GM23248 (cell line): ENCODE measurements around the gene EXOSC5. TPM values are rescaled to one million over a fixed set of nuclear protein-coding genes. Genes with fewer than 3 reads are reported as not detected.

ENCODE experiments used
- DNase-seq: peaks from one replicate; pipeline ENCODE4 v3.0.0-alpha.2; 2015
- H2AFZ ChIP-seq: fragments of 200-600 bp; sonication (generic); 2 replicates; pipeline ENCODE4 v1.6.1; 2016; ENCODE audit warnings: antibody characterized with exemption
- H3F3A ChIP-seq: fragments of 200-600 bp; sonication (generic); 2 replicates; pipeline ENCODE4 v1.6.1; 2016; ENCODE audit warnings: mild to moderate bottlenecking, antibody characterized with exemption, mixed run types; ENCODE audit not compliant: insufficient read depth
- H3K27ac ChIP-seq: fragments of 200-600 bp; sonication (generic); 2 replicates; pipeline ENCODE4 v1.5.1; 2016; ENCODE audit warnings: mild to moderate bottlenecking
- H3K27me3 ChIP-seq: fragments of 200-600 bp; sonication (generic); replicated peaks from 2 replicates; pipeline ENCODE4 v1.6.1; 2016; ENCODE audit warnings: mild to moderate bottlenecking; ENCODE audit not compliant: insufficient read depth
- H3K36me3 ChIP-seq: fragments of 200-600 bp; sonication (generic); 2 replicates; pipeline ENCODE4 v1.6.1; 2016; ENCODE audit warnings: low read depth, mild to moderate bottlenecking
- H3K4me1 ChIP-seq: fragments of 200-600 bp; sonication (generic); 2 replicates; pipeline ENCODE4 v1.6.1; 2016; ENCODE audit warnings: mild to moderate bottlenecking; ENCODE audit not compliant: insufficient read depth
- H3K4me2 ChIP-seq: fragments of 200-600 bp; sonication (generic); one replicate; pipeline ENCODE4 v1.6.1; 2016; ENCODE audit warnings: mild to moderate bottlenecking; ENCODE audit not compliant: unreplicated experiment
- H3K4me3 ChIP-seq: fragments of 200-600 bp; sonication (generic); 2 replicates; pipeline ENCODE4 v1.5.1; 2016; ENCODE audit warnings: mild to moderate bottlenecking
- H3K79me2 ChIP-seq: fragments of 200-600 bp; sonication (generic); 2 replicates; pipeline ENCODE4 v1.6.1; 2016; ENCODE audit warnings: mild to moderate bottlenecking; ENCODE audit not compliant: insufficient read depth
- H3K9ac ChIP-seq: fragments of 200-600 bp; sonication (generic); 2 replicates; pipeline ENCODE4 v1.6.1; 2016; ENCODE audit warnings: mild to moderate bottlenecking
- H3K9me2 ChIP-seq: fragments of 200-600 bp; sonication (generic); 2 replicates; pipeline ENCODE4 v1.6.1; 2016; ENCODE audit warnings: mixed run types, mild to moderate bottlenecking, moderate library complexity; ENCODE audit not compliant: insufficient read depth
- H3K9me3 ChIP-seq: fragments of 200-600 bp; sonication (generic); one replicate; pipeline ENCODE4 v1.6.1; 2017; ENCODE audit warnings: low read depth
- H4K20me1 ChIP-seq: fragments of 200-600 bp; sonication (generic); 2 replicates; pipeline ENCODE4 v1.6.0; 2016; ENCODE audit not compliant: insufficient read depth
- EZH2 ChIP-seq: fragments of 200-600 bp; sonication (generic); IDR thresholded peaks from 2 replicates; pipeline ENCODE4 v1.6.1; 2018; ENCODE audit warnings: antibody characterized with exemption, mild to moderate bottlenecking; ENCODE audit not compliant: insufficient read depth, poor library complexity, severe bottlenecking
- EZH2phosphoT487 ChIP-seq: fragments of 200-600 bp; sonication (generic); IDR thresholded peaks from 2 replicates; pipeline ENCODE4 v1.6.1; 2018; ENCODE audit warnings: antibody characterized with exemption, moderate library complexity, mild to moderate bottlenecking, low read depth; ENCODE audit not compliant: insufficient read depth
- WGBS, 2 experiments: methylation state at CpG; one replicate each; pipeline ENCODE4 v1.1.6; 2015 to 2017; ENCODE audit warnings: low lambda C conversion rate in 2 of 2, low coverage in 1 of 2; ENCODE audit errors: missing lambda C conversion rate in 2 of 2; 5-methylcytosine and 5-hydroxymethylcytosine counted together
- in situ Hi-C: fragments of 300-500 bp; cut with MboI; formaldehyde crosslinking; loops from 2 replicates; pipeline ENCODE4 v1.15.0; 2020
- polyA plus RNA-seq: library from polyadenylated mRNA; unstranded; fragments of >200 nt; fragmentation: Nextera tagmentation; extraction: Ambion mirVana; gene quantifications from 2 replicates; pipeline ENCODE4 v1.2.1, GENCODE V29; 2016
- total RNA-seq: library from RNA; depleted of rRNA; stranded (reverse); fragments of >200 nt; shearing (Covaris generic); gene quantifications from 2 replicates; pipeline ENCODE4 v1.2.3, GENCODE V29; 2014

EXOSC5 gene
- total and polyA plus RNA-seq, 2 experiments from 2014 or later, result 21.4 to 26.4 TPM

DNA sequence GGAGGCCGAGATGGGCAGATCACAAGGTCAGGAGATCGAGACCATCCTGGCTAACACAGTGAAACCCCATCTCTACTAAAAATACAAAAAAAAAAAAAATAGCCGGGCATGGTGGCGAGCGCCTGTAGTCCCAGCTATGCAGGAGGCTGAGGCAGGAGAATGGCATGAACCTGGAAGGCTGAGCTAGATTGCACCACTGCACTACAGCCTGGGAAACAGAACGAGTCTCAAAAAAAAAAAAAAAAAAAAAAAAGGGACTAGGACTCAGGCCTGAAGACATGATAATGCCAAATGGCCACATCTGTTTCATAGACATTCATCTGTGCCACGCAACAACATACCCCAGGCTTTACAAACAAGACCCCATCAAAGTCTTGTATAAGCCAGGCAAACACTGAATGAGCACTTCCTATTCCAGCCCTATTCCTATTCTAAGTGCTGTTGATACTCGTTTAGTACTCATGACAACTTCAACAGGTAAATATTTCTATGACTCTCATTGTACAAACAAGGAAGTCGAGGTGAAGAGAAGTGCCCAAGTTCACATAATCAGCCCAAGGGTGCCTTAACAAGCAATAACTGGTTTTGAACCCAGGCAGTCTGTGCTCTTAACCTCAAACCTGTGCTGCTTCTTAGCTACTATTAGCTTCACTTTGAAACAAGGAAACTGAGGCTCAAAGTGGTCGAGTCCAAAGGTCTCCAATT lies 34.9 kb downstream of the EXOSC5 start:
- Histone ChIP-seq H3K9ac (no peak overlapping the region), H3K4me3 (no peak overlapping the region), H3K27me3 (no peaks in the 10 kb centered on the region), H3K27ac (0 out of 2 replicates have a peak overlapping the region, but pooled peaks have one; percentile 1), H3K4me2 (no peak overlapping the region), H2AFZ (no peak overlapping the region), H3K79me2 (peaks cover 41% of the 10 kb centered on the region), H3K4me1 (peaks cover 13% of the 10 kb centered on the region), H3K9me2 (no peaks in the 10 kb centered on the region), H4K20me1 (no peaks in the 10 kb centered on the region), H3K36me3 (no peaks in the 10 kb centered on the region), H3F3A (peaks cover 8% of the 10 kb centered on the region), H3K9me3 (no peaks in the 10 kb centered on the region)
- peak; percentile 43 for DNase-seq
- TF ChIP-seq EZH2, result no peak
- no peak for TF ChIP-seq EZH2phosphoT487
- in situ Hi-C loops, result no loop called here
- 66 to 68% methylated on average over 8 to 10 of the region's 10 CpGs for WGBS, 2 experiments

DNA sequence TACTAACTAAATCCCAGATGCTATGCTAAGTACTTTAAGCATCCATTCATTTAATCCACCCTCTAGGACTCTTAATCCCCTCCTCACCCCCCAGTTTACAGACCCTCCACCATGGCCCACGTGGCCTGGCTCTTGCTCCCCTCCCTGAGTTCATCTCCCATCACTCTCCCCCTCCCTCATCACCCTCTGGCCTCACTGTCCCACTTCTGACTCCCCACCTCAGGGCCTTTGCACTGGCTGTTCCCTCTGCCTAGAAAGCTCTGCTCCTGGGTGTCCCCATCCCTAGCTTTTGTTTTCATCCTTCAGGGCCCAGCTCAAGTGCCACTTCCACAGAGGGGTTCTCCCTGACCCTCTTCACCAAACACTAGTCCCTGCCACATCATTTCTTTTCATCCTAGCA lies 37.4 kb downstream of the EXOSC5 start:
- Histone ChIP-seq H3F3A (peaks cover 5% of the 10 kb centered on the region; the same call in 1 of the 2 replicates), H3K9ac (no peak overlapping the region), H3K79me2 (peaks cover 17% of the 10 kb centered on the region), H3K4me2 (no peak overlapping the region), H3K27ac (no peak overlapping the region), H3K4me3 (no peak overlapping the region), H3K27me3 (no peaks in the 10 kb centered on the region), H3K36me3 (no peaks in the 10 kb centered on the region), H3K9me2 (no peaks in the 10 kb centered on the region), H4K20me1 (no peaks in the 10 kb centered on the region), H2AFZ (no peak overlapping the region), H3K4me1 (peaks cover 4% of the 10 kb centered on the region; the same call in 1 of the 2 replicates), H3K9me3 (no peaks in the 10 kb centered on the region)
- 63 to 83% methylated on average over 1 of the region's 1 CpG for WGBS, 2 experiments
- no peak for DNase-seq
- TF ChIP-seq EZH2phosphoT487 (no peak), EZH2 (no peak)
- in situ Hi-C loops, result no loop called here

DNA sequence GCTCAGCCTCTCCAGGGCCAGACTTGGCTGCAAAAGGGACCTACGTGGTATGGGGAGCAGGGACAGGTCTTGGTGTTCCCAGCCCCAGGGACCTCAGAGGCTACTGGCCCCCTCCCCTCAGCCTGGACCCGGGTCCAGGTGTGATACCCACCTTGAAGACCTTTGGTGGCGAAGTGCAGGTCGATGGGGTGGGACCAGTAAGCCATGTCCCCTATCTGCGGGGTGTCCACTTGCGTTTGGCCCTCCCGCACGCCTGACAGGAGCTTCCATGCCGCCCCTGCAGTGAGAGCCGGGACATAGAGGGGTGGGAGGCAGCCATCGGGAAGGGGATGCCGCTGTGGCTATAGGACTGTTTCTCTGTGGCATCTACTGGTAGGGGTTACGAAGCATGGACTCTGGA lies 39.4 kb downstream of the EXOSC5 start:
- in situ Hi-C loops, result no loop called here
- Histone ChIP-seq H3K9me2 (no peaks in the 10 kb centered on the region), H3K4me3 (no peak overlapping the region), H4K20me1 (no peaks in the 10 kb centered on the region), H3K79me2 (peaks cover 10% of the 10 kb centered on the region), H2AFZ (no peak overlapping the region), H3K36me3 (no peaks in the 10 kb centered on the region), H3K27ac (no peak overlapping the region), H3F3A (peaks cover 5% of the 10 kb centered on the region; the same call in 1 of the 2 replicates), H3K4me1 (no peaks in the 10 kb centered on the region), H3K9me3 (no peaks in the 10 kb centered on the region), H3K4me2 (no peak overlapping the region), H3K27me3 (no peaks in the 10 kb centered on the region), H3K9ac (no peak overlapping the region)
- 89 to 93% methylated on average over 12 to 13 of the region's 13 CpGs for WGBS, 2 experiments
- no peak for DNase-seq
- no peak for TF ChIP-seq EZH2
- TF ChIP-seq EZH2phosphoT487, result no peak

DNA sequence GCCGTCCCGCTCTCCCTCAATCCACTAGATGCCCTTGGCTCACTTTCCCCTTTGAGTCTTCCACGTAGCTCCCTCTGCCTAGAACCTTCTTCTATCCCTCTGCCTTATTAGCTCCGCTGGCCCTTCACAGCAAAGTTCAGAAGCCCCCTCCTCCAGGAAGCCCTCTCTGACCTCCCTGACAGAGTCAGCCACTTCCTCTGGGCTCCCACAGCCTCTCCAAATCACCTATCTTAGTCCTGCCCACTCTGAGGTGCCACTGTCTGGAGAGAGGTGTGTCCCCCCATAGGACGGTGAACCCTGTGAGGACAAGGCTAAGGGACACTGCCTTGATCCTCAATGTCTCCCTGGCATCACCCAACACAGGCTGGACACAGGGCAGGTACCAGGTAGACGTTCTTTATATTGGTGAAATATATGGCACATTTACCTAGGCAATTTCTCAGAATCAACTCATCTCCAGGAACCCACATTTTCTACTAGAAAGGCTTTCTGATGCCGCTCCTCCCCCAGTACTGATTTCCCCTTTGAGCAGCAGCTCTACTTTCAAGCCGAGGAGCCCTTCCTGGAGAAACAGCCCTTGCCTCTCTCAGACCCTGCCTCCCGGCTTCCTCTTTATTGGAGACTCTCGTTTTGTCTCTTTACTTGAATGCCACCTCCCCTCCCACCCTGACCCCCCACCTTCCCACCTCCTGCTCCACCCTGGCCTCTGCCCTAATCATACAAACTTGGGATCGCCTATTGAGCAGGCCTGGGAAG lies 40.0 kb downstream of the EXOSC5 start:
- Histone ChIP-seq H3K9ac (no peak overlapping the region), H3K4me2 (no peak overlapping the region), H3F3A (no peaks in the 10 kb centered on the region; the same call in 1 of the 2 replicates), H3K4me1 (no peaks in the 10 kb centered on the region), H3K79me2 (peaks cover 12% of the 10 kb centered on the region), H3K27ac (no peak overlapping the region), H2AFZ (no peak overlapping the region), H3K9me3 (no peaks in the 10 kb centered on the region), H3K27me3 (no peaks in the 10 kb centered on the region), H4K20me1 (no peaks in the 10 kb centered on the region), H3K36me3 (no peaks in the 10 kb centered on the region), H3K9me2 (no peaks in the 10 kb centered on the region), H3K4me3 (no peak overlapping the region)
- no peak for DNase-seq
- in situ Hi-C loops, result no loop called here
- WGBS, 2 experiments, result 88% methylated on average over 10 to 11 of the region's 11 CpGs
- no peak for TF ChIP-seq EZH2
- no peak for TF ChIP-seq EZH2phosphoT487
